HG02943 (cell line): ENCODE data around the gene BAMBI.

Source experiments
- ATAC-seq: cut with Tn5 transposase; IDR thresholded peaks from one replicate; pipeline ENCODE4 v1.9.1; 2021; ENCODE audit warnings: mild to moderate bottlenecking, low read depth, moderate library complexity; ENCODE audit not compliant: unreplicated experiment

The BAMBI gene

DNA sequence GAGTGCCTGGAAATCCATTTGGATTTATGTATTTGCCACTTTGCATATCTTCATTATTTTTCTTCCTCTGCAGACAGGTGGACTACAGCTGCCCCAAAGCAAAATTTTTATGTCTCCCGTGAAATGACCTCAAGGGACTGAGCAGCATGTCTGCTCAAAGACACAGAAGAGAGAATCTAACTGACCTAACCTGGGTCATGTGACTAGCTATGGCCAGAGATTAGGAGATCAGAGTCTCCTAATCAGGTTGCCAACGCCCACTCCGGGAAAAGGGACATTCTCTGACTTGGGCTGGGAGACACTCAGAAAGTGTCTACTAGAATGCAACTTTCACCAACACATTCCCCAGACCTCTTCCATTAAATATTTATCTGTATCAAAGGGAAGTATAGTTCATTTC is 2.5 kb upstream of the BAMBI start:
- no peak for ATAC-seq

- ATAC-seq = peak; percentile 2
These were observed 874 bp upstream of the BAMBI start for GRCh38 chr10:28676326-28676967.

- peak; percentile 8 for ATAC-seq
These were observed 766 bp downstream of the BAMBI start for GRCh38 chr10:28677888-28678686.

- no peak for ATAC-seq
These were observed 1.6 kb downstream of the BAMBI start for GRCh38 chr10:28678687-28679457.

GRCh38 chr10:28679581-28680357 is 2.4 kb downstream of the BAMBI start:
- ATAC-seq = no peak

- no peak for ATAC-seq
These were observed 3.0 kb downstream of the BAMBI start for GRCh38 chr10:28680358-28680752.

DNA sequence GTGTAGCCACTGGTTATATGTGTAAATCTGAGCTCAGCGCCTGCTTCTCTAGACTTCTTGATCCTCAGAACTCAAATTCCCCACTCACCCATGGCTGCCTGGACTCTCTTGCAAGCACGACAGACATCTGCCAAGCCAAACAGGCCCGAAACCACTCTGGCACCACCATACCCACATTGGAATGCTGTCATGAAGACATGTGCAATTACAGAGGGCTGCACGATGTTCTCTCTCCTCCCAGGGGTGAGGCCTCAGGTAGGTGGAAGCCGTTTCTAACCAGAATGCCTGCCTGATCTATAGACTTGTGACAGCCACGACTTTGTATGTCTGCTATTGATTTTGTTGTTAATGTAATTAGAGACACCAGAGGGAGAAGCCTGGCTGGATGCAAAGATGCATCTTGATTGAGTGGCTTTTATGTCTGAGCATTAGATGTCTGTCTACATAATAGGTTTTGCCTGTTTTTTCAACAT is 4.0 kb downstream of the BAMBI start:
- no peak for ATAC-seq

DNA sequence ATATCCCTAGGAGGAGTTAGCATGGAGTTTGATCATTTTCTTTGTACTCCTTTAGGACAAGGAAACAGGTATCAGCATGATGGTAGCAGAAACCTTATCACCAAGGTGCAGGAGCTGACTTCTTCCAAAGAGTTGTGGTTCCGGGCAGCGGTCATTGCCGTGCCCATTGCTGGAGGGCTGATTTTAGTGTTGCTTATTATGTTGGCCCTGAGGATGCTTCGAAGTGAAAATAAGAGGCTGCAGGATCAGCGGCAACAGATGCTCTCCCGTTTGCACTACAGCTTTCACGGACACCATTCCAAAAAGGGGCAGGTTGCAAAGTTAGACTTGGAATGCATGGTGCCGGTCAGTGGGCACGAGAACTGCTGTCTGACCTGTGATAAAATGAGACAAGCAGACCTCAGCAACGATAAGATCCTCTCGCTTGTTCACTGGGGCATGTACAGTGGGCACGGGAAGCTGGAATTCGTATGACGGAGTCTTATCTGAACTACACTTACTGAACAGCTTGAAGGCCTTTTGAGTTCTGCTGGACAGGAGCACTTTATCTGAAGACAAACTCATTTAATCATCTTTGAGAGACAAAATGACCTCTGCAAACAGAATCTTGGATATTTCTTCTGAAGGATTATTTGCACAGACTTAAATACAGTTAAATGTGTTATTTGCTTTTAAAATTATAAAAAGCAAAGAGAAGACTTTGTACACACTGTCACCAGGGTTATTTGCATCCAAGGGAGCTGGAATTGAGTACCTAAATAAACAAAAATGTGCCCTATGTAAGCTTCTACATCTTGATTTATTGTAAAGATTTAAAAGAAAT is 4.8 kb downstream of the BAMBI start:
- no peak for ATAC-seq

DNA sequence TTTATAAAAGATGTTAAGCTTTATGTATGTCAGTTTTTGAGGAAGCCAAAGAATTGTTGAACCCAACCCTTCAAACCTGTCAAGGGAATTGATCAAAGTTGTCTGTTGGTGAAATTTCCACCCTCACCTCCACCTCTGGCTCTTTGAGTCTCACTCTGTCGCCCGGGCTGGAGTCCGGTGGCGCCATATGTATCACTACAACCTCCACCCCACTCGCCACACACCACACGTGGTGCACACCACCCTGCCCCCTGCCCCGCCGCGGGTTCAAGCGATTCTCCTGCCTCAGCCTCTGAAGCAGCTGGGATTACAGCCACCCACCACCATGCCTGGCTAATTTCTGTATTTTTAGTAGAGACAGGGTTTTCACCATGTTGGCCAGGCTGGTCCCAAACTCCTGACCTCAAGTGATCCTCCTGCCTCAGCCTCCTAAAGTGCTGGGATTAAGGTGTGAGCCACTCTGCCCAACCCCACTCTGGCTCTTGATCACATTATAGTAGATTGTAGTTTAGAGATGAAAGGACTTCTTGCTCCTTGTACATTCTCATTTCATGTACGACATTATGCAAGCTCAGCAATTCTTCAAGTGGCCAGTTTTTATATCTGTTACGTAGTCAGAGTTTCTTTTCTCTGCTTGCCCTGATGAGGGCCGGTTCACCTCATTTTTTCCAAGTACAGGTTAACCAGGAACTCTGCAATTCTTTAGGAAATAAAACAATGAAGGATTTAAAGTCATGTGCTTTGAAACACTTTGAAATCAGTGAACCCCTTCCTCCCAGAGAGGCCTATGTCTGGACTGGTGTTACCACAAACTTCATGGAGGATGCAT is 7.0 kb downstream of the BAMBI start:
- no peak for ATAC-seq

DNA sequence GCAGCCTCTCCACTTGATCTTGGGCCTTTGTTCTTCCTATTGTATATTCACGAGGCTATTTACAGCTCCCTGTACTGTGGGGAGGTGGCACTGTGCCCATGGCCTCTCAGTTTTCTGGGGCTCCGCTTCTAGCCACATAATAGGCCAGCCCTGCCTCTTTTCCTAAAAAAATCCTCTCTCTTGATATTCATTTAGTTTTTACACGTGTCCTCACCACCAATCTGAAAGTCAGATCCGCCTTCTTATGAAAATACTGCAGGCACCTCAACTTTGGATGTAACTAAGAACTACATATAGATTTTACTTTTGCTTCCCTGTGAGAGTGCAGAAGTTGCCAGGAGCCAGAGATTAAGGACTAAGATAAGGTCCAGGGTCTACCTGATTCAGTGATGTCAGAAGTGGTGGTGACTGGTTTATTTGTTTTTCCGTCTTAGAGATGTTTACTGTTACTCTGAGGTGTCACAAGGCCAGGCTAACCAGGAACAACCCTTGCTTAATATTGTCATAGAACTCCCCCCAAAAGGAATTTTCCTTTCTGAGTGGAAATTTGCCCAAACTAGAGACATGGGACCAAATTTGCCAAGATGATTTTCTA is 7.8 kb downstream of the BAMBI start:
- ATAC-seq = no peak

- no peak for ATAC-seq
These were observed 8.4 kb downstream of the BAMBI start for GRCh38 chr10:28685717-28686116.

GRCh38 chr10:28686835-28687682 is 9.7 kb downstream of the BAMBI start:
- ATAC-seq = no peak

GRCh38 chr10:28687683-28688001 is 10.3 kb downstream of the BAMBI start:
- no peak for ATAC-seq

- no peak for ATAC-seq
These were observed 13.2 kb downstream of the BAMBI start for GRCh38 chr10:28690545-28690944.

DNA sequence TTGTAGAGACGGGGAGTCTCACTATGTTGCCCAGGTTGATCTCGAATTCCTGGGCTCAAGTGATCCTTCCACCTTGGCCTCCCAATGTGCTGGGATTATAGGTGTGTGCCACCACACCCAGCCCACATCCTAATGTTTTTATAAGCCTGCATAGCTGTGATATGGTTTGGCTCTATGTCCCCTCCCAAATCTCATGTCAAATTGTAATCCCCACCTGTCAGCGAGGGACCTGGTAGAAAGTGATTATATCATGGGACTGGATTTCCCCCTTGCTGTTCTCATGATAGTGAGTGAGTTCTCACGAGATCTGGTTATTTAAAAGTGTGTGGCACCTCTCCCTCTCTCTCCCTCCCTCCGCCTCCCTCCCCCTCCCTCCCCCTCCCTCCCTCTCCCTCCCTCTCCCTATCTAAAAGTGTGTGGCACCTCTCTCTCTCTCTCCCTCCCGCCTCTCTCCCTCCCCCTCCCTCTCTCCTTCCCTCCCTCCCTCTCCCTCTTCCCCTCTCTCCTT is 13.9 kb downstream of the BAMBI start:
- no peak for ATAC-seq

GRCh38 chr10:28692050-28692449 is 14.7 kb downstream of the BAMBI start:
- ATAC-seq = no peak

DNA sequence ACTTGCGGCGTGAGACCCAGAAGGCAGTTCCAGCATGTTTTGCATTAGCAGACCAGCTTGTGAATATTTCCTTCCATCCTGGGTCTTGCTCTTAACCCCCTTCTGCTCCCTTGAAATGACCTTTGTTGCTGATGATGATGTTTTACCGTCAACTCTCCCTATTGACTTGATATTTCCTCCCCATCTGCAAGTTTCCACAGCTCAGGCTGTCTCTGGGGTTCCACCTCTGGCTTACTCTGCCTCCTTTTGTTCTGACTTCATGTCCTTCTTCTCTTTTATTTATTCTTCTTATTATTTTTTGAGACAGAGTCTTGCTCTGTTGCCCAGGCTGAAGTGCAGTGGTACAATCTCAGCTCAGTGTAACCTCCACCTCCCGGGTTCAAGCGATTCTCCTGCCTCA is 17.2 kb downstream of the BAMBI start:
- ATAC-seq = no peak

DNA sequence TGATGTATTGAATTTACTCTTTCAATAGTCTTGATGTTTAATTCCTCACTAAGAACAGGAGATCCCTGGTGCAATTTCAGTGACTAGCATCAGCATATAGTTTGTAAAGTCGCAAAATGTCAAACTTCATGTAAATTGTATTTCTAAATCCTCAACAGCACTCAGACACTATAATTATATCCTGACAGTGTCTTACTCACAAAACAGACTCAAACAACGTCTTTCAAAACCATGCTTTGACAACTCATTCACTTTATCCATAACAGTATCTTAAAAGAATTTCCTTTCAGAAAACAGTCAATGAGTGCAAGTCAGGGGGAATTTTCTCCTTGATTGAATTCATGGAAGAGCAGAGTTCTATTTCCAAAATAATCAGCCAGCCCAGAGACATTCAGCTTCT is 20.8 kb downstream of the BAMBI start:
- ATAC-seq = no peak
